ENCODE data around the gene SSR1.
"Not testable (repeated sequence)": the region's sequence is repeated elsewhere in the genome, so short reads cannot be mapped to it uniquely, and the experiment has no call there.

SSR1 gene

GRCh38 chr6:7317538-7317937, 4.5 kb upstream of the SSR1 start:
- DNase-seq (ENCODE audit: low read depth) = no peak

GRCh38 chr6:7316658-7317533, 3.9 kb upstream of the SSR1 start:
- no peak for DNase-seq (ENCODE audit: low read depth)

GRCh38 chr6:7315948-7316365, 3.0 kb upstream of the SSR1 start:
- no peak for DNase-seq (ENCODE audit: low read depth)

- DNase-seq (ENCODE audit: low read depth) = not testable (repeated sequence)
Measured at GRCh38 chr6:7315087-7315947, 2.3 kb upstream of the SSR1 start.

GRCh38 chr6:7314414-7314813, 1.4 kb upstream of the SSR1 start:
- no peak for DNase-seq (ENCODE audit: low read depth)

GRCh38 chr6:7313505-7314165, 636 bp upstream of the SSR1 start:
- DNase-seq (ENCODE audit: low read depth) = no peak

GRCh38 chr6:7311917-7312615, 933 bp downstream of the SSR1 start:
- DNase-seq (ENCODE audit: low read depth) = no peak

GRCh38 chr6:7311176-7311575, 1.8 kb downstream of the SSR1 start:
- no peak for DNase-seq (ENCODE audit: low read depth)

- no peak for DNase-seq (ENCODE audit: low read depth)
Measured at GRCh38 chr6:7309050-7309449, 3.9 kb downstream of the SSR1 start.

- no peak for DNase-seq (ENCODE audit: low read depth)
Measured at GRCh38 chr6:7307533-7307932, 5.5 kb downstream of the SSR1 start.

GRCh38 chr6:7304821-7305220, 8.2 kb downstream of the SSR1 start:
- DNase-seq (ENCODE audit: low read depth) = no peak

GRCh38 chr6:7301702-7302101, 11.3 kb downstream of the SSR1 start:
- no peak for DNase-seq (ENCODE audit: low read depth)

GRCh38 chr6:7300926-7301325, 12.1 kb downstream of the SSR1 start:
- no peak for DNase-seq (ENCODE audit: low read depth)

- DNase-seq (ENCODE audit: low read depth) = no peak
Measured at GRCh38 chr6:7298113-7298512, 14.9 kb downstream of the SSR1 start.

GRCh38 chr6:7296602-7297001, 16.4 kb downstream of the SSR1 start:
- no peak for DNase-seq (ENCODE audit: low read depth)

GRCh38 chr6:7295916-7296315, 17.1 kb downstream of the SSR1 start:
- DNase-seq (ENCODE audit: low read depth) = no peak

GRCh38 chr6:7292596-7293255, 20.3 kb downstream of the SSR1 start:
- no peak for DNase-seq (ENCODE audit: low read depth)

GRCh38 chr6:7290079-7290478, 22.9 kb downstream of the SSR1 start:
- DNase-seq (ENCODE audit: low read depth) = no peak

- DNase-seq (ENCODE audit: low read depth) = no peak
Measured at GRCh38 chr6:7285416-7285815, 27.6 kb downstream of the SSR1 start.

GRCh38 chr6:7283676-7284075, 29.3 kb downstream of the SSR1 start:
- no peak for DNase-seq (ENCODE audit: low read depth)

All from HS-27A (cell line).